Thyroid gland (tissue), 4 donors: ENCODE data around the gene STK16.

Experiments used
- CTCF ChIP-seq, 6 experiments: fragments of 200-600 bp in 3 of 6; fragments of 450-650 bp in 3 of 6; sonication (generic) in 3 of 6; IDR thresholded peaks; one replicate each; pipeline ENCODE4 v1.5.1; 2016 to 2019; ENCODE audit warnings: antibody characterized with exemption in 6 of 6, mild to moderate bottlenecking in 2 of 6, inconsistent platforms in 1 of 6, moderate library complexity in 1 of 6
- POLR2A ChIP-seq, 2 donors: fragments of 450-650 bp; IDR thresholded peaks; one replicate each; pipeline ENCODE4 v1.6.1; 2017; ENCODE audit warnings: antibody characterized with exemption in 2 of 2, mild to moderate bottlenecking in 2 of 2, moderate library complexity in 1 of 2

- no peak for TF ChIP-seq CTCF (IDR thresholded peaks at IDR 0.05)
- peak in 1 of 2 donors; percentile 51 for TF ChIP-seq POLR2A (IDR thresholded peaks at IDR 0.05)
These were observed 4.1 kb downstream of the STK16 start for GRCh38 chr2:219249203-219249980.
